Mucosa of descending colon (tissue), 3 donors: ENCODE results near the gene AHCYL2. TPM values are rescaled to one million over a fixed set of nuclear protein-coding genes. Genes with fewer than 3 reads are reported as not detected.
"Not testable (repeated sequence)": the region's sequence is repeated elsewhere in the genome, so short reads cannot be mapped to it uniquely, and the experiment has no call there.

Experiments used
- ATAC-seq: fragments of 200-7000 bp; cut with Tn5 transposase; one replicate; pipeline ENCODE4 v1.9.1; 2020; ENCODE audit warnings: mild to moderate bottlenecking, moderate library complexity
- DNase-seq, 3 donors: peaks; one replicate each; pipeline ENCODE4 v3.0.0-alpha.2; 2020
- H3K36me3 ChIP-seq: fragments of 200-600 bp; one replicate; pipeline ENCODE4 v1.8.0; 2021; ENCODE audit warnings: low read depth, mild to moderate bottlenecking
- H3K4me1 ChIP-seq: fragments of 200-600 bp; one replicate; pipeline ENCODE4 v1.8.0; 2021; ENCODE audit warnings: low read depth, mild to moderate bottlenecking
- H3K4me3 ChIP-seq: fragments of 200-600 bp; one replicate; pipeline ENCODE4 v1.8.0; 2021; ENCODE audit warnings: mild to moderate bottlenecking
- H3K9me3 ChIP-seq: fragments of 200-600 bp; one replicate; pipeline ENCODE4 v1.8.0; 2021; ENCODE audit warnings: mild to moderate bottlenecking
- intact Hi-C, 2 donors: fragments of 100-400 bp; cut with DNase I in 1 of 2; cut with micrococcal nuclease in 1 of 2; formaldehyde crosslinking; loops; one replicate each; pipeline versions ENCODE4 v1.11.0 to v1.11.1; 2022; cut with DNase I, micrococcal nuclease
- total RNA-seq, 3 donors: library from RNA; stranded (reverse); fragmentation: NEBNext Ultra II Directional in 2 of 3; extraction: Animal tissue kit (Norgen Biotek cat#: 25700) in 2 of 3; gene quantifications; one replicate each; pipeline versions ENCODE4 v1.2.1 to v1.2.4, GENCODE V29; 2021 to 2023
- TF ChIP-seq, protein P1 (sequence below): fragments of 200-600 bp; IDR thresholded peaks from one replicate; pipeline ENCODE4 v1.8.0; 2022; ENCODE audit warnings: antibody characterized with exemption, mild to moderate bottlenecking
- donor health status: DM: no; HTN: no; CAD: no; lungs with moderate emphysema.
- donor health status: DM: no; HTN: no; CAD: no.
- donor health status: DM: no; HTN: yes; CAD: no.

The AHCYL2 gene
- total RNA-seq, 3 donors from 2014 or later = 215 to 717 (median 467) TPM

GRCh38 chr7:129367349-129367699, 142.5 kb downstream of the AHCYL2 start:
- Histone ChIP-seq H3K4me1 (peaks cover 31% of the 10 kb centered on the region), H3K4me3 (no peak overlapping the region), H3K9me3 (no peaks in the 10 kb centered on the region), H3K36me3 (no peaks in the 10 kb centered on the region)
- intact Hi-C loops = loop anchor here in 1 of 2 donors (5.0 kb wide), 1 partner anchor 105 kb away; no protein-coding TSS in a partner anchor
- TF ChIP-seq, protein P1, sequence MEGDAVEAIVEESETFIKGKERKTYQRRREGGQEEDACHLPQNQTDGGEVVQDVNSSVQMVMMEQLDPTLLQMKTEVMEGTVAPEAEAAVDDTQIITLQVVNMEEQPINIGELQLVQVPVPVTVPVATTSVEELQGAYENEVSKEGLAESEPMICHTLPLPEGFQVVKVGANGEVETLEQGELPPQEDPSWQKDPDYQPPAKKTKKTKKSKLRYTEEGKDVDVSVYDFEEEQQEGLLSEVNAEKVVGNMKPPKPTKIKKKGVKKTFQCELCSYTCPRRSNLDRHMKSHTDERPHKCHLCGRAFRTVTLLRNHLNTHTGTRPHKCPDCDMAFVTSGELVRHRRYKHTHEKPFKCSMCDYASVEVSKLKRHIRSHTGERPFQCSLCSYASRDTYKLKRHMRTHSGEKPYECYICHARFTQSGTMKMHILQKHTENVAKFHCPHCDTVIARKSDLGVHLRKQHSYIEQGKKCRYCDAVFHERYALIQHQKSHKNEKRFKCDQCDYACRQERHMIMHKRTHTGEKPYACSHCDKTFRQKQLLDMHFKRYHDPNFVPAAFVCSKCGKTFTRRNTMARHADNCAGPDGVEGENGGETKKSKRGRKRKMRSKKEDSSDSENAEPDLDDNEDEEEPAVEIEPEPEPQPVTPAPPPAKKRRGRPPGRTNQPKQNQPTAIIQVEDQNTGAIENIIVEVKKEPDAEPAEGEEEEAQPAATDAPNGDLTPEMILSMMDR = no peak
- no peak for DNase-seq
- ATAC-seq = no peak

GRCh38 chr7:129367700-129368388, 143.0 kb downstream of the AHCYL2 start:
- ATAC-seq (peak; percentile 93), DNase-seq (peak; percentile 71 to 91 (median 84))
- TF ChIP-seq, protein P1 = peak; percentile 86
- Histone ChIP-seq H3K36me3 (no peaks in the 10 kb centered on the region), H3K4me1 (peaks cover 25% of the 10 kb centered on the region), H3K4me3 (peak overlapping the region; percentile 2), H3K9me3 (no peaks in the 10 kb centered on the region)
- intact Hi-C loops = loop anchor here in 1 of 2 donors (5.0 kb wide), 1 partner anchor 104 kb away; no protein-coding TSS in a partner anchor

GRCh38 chr7:129368389-129368986, 143.7 kb downstream of the AHCYL2 start:
- peak overlapping the region; percentile 2 for H3K4me3 ChIP-seq
- TF ChIP-seq, protein P1 = no peak
- intact Hi-C loops = loop anchor here in 1 of 2 donors (5.0 kb wide), 1 partner anchor 104 kb away; no protein-coding TSS in a partner anchor
- no peaks in the 10 kb centered on the region for H3K36me3 ChIP-seq
- peaks cover 22% of the 10 kb centered on the region for H3K4me1 ChIP-seq
- peak in 1 of 3 donors; percentile 26 for DNase-seq
- no peaks in the 10 kb centered on the region for H3K9me3 ChIP-seq
- peak; percentile 2 for ATAC-seq

DNA sequence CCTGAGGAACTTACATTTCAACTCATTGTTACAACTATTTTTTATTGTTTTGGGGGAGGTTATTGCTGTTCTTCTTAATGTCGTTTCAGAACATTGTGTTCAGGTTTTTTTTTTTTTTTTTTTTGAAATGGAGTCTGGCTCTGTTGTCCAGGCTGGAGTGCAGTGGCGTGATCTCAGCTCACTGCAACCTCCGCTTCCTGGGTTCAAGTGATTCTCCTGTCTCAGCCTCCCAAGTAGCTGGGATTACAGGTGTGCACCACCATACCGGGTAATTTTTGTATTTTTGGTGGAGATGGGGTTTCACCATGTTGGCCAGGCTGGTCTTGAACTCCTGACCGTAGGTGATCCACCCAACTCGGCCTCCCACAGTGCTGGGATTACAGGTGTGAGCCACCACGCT, 144.6 kb downstream of the AHCYL2 start:
- intact Hi-C loops = loop anchor here in 1 of 2 donors (5.0 kb wide), 1 partner anchor 103 kb away; no protein-coding TSS in a partner anchor
- H3K4me3 ChIP-seq = not testable (repeated sequence)

DNA sequence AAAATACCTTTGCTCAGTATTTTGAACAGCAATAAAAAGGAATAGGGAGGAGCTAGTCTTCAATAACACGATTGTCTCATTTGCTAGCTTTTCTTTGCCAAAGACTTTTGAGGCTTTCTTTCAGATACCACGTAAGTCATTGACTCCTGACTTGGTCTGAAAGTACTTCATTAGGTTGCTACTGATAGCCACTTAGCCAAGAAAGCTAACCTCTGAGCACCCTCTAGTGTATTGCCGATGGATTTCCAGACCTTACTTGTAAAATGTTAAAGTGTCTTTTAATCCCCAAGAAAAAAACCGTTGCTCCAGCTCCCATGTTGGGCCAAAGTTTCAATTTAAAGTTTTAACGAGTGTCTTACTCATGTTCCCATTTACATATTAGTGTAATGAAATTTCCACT, 146.0 kb downstream of the AHCYL2 start:
- ATAC-seq (peak; percentile 28), DNase-seq (peak in 1 of 3 donors; percentile 30)
- H3K9me3 ChIP-seq = no peaks in the 10 kb centered on the region
- TF ChIP-seq, protein P1 = no peak
- H3K4me3 ChIP-seq = peak overlapping the region; percentile 3
- intact Hi-C loops = loop anchor here in 1 of 2 donors (10.0 kb wide), 1 partner anchor 104 kb away; no protein-coding TSS in a partner anchor
- peaks cover 16% of the 10 kb centered on the region for H3K4me1 ChIP-seq
- no peaks in the 10 kb centered on the region for H3K36me3 ChIP-seq

More for the DNA sequence above, 144.6 kb downstream of the AHCYL2 start:
- not testable (repeated sequence) for DNase-seq, ATAC-seq, H3K36me3 ChIP-seq, H3K9me3 ChIP-seq
- H3K4me1 ChIP-seq = peaks cover 21% of the 10 kb centered on the region

DNA sequence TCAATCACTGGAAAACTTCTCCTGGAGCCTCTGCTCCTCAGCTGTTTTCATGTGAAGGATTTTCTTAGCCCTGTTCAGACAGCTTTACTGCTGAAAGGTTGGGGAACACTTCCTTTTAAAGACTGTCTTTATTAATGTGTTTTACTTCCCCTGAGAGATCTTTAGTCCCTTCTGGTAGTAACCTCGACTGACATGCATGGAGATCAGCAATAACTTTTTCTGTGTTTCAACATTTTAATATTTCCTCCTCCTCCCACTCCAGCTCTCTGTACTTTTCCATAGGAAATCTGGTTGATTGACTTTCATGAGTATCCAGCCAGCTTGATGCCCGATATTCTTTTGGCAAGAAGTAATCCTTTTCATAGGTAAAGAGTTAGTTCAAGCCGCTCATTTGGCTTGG, 146.7 kb downstream of the AHCYL2 start:
- intact Hi-C loops = loop anchor here in 1 of 2 donors (10.0 kb wide), 1 partner anchor 103 kb away; no protein-coding TSS in a partner anchor
- no peak overlapping the region for H3K4me3 ChIP-seq
- ATAC-seq = no peak

More for the DNA sequence above, 146.7 kb downstream of the AHCYL2 start:
- Histone ChIP-seq H3K36me3 (no peaks in the 10 kb centered on the region), H3K9me3 (no peaks in the 10 kb centered on the region), H3K4me1 (peaks cover 16% of the 10 kb centered on the region)
- no peak for DNase-seq
- TF ChIP-seq, protein P1 = no peak
